ENCODE results near the gene GPR137.
"Not testable (repeated sequence)": the region's sequence is repeated elsewhere in the genome, so short reads cannot be mapped to it uniquely, and the experiment has no call there.

GPR137 gene

DNA sequence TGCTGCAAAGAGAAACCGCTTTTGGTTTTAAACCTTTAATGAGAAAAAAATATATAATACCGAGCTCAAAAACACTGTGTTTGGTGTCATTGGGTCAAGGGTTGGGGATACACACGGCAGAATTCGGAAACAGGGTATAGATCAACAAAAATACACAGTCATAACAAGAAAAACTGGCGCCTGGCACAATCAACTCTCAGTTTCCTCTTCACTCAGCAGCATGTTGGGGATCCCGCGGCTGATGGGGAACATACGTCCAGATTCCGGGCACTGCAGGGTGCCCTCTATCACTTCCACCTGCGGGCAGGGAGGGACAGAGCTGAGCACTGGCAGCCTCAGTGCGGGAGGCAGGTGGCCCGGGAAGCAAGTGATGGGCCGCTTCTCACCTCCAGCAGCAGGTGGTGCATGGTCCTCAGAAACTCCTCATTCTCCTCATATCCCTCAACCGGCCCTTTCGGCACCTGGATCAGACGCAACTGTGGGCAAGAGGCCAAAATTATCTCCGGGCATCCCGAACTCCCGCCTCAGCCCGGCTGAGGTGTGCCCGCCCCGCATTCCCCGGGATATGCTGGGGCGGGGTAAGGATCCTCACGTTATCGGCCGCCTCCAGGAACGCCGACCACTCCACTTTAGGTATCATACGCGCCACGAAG lies 31.1 kb downstream of the GPR137 start:
- DNase-seq: peak in 1 of 56 donors; percentile 64

DNA sequence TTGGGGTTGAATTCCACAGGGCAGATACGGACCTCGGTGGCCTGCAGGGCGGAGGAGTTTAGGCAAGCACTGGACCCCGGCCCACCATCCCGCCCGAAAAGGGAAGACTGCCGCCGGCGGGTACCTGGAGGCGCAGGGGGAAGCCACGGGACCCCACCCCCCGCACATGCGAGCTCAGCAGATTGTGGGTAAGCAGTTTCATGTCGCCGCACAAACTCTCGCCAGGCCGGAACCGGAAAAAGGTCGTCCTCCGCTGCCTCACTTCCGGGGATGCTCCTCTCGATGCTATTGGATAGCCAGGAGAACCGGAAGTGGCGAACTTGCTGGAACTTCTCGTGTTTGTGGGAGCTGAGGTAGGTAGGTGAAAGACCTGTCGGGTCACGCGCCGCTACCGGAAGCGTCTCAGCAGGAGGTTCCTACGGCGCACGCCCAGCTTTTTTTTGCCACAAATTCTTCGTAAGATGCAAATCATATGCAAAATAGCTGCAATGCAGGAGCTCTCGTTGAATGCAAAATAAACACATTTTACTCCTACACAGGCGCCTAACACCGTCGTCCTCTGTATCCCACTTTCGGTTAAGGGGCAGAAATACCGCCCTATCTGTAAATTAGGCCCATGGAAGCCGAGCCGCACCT lies 31.8 kb downstream of the GPR137 start, which contains the start of gene TRMT112:
Gene TRMT112, minus strand, starts transcription at position 235 of the 636 bp plus-strand sequence. Its CDS starts 33 bp downstream, at position 202.
- peak; percentile 72 to 98 (median 94) for DNase-seq

DNA sequence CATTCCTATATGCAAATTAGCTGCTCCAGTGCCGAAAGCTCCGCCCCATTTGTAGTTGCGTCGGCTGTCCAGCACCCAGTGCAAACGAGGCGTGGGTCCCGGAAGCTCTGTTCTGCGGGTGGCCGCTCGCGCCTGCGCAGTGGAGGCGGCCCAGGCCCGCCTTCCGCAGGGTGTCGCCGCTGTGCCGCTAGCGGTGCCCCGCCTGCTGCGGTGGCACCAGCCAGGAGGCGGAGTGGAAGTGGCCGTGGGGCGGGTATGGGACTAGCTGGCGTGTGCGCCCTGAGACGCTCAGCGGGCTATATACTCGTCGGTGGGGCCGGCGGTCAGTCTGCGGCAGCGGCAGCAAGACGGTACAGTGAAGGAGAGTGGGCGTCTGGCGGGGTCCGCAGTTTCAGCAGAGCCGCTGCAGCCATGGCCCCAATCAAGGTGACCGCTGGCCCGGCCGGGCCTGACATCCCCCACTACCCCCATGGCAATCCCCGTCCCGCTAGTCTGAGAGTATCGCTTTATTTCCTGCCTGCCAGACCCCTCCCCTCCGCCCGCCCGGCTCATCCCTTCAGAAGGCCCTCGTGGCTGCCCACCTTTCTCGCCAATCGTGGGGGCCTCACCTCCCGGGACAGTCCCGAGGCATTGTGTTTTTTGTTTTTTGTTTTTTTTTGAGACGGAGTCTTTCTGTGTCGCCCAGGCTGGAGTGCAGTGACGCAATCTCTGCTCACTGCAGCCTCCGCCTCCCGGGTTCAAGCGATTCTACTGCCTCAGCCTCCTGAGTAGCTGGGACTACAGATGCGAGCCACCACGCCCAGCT lies 32.5 kb downstream of the GPR137 start, which contains the start of gene PRDX5:
Gene PRDX5, plus strand, starts transcription at position 161 of the 805 bp plus-strand sequence. Its CDS starts 95 bp downstream, at position 256.
- peak; percentile 54 to 98 (median 94) for DNase-seq

DNA sequence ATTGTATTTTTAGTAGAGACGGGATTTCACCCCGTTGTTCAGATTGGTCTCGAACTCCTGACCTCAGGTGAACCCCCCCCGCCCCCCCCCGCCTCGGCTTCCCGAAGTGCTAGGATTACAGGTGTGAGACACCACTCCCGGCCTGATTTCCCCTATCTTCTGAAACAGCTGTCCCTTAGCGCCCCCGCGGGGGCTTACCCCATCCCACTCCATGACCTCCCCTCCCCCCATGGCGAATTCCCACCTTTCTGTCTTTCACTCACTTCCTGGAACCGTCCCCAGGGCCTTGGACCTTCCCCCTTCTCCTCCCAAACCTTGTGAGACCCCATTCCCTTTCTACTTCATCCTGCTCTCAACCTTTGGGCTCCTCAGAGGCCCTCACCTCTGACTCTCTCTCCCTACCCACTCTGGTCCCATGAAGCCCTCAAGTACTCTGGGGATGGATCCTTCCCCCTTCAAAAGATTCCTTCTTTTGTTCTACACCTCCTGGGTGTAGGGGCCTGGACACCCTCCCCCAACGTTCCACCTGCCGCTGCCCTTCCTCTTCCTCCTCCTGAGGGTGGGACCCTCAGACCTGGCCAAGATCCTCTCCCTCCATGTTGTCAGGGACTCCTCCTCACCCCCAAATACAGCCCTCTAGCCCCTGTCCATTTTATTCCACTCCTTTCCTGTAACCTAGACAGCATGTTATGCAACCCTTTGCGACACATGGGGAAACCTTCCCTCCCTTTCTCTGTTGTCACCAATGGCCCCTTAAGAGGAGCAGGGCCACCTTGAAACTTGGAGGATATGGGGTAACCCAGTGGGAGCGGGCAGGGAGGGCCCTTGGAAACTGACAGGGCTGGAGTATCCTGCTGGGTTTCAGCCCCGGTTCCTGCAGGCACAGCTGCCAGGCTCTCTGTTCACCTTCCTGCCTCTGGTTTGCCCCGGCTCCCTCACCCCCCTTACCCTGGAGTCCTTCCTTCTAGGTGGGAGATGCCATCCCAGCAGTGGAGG lies 33.4 kb downstream of the GPR137 start:
- DNase-seq: no peak

DNA sequence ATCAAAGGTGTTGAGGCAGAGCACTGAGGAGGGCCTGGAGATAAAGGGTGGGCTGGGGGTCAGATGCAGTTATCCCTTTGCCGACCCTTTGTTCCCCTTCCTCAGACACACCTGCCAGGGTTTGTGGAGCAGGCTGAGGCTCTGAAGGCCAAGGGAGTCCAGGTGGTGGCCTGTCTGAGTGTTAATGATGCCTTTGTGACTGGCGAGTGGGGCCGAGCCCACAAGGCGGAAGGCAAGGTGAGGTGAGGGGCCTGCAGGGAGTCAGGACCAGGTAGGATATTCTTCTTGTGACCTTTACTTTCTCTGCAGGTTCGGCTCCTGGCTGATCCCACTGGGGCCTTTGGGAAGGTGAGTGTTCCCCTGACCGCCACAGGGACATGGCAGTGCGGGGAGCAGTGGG lies 34.9 kb downstream of the GPR137 start:
- DNase-seq: no peak

DNA sequence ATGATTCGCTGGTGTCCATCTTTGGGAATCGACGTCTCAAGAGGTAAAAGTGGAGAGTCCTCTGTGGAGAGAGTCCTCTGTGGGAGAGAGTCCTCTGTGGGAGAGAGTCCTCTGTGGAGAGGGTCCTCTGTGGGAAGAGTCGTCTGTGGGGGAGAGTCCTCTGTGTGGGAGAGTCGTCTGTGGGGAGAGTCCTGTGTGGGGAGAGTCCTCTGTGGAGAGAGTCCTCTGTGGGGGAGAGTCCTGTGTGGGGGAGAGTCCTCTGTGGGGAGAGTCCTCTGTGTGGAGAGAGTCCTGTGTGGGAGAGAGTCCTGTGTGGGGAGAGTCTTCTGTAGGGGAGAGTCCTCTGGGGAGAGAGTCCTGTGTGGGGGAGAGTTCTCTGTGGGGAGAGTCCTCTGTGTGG lies 35.4 kb downstream of the GPR137 start:
- no peak for DNase-seq

DNA sequence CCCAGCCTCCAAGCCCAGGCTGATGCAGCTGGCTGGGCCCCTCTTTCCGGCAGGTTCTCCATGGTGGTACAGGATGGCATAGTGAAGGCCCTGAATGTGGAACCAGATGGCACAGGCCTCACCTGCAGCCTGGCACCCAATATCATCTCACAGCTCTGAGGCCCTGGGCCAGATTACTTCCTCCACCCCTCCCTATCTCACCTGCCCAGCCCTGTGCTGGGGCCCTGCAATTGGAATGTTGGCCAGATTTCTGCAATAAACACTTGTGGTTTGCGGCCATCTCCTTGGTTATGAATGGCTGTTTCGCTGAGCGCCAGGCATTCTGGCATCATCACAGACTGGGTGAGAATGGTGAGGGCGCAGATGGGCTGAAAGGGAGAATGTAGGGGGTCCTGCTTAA lies 35.9 kb downstream of the GPR137 start:
- DNase-seq: no peak

DNA sequence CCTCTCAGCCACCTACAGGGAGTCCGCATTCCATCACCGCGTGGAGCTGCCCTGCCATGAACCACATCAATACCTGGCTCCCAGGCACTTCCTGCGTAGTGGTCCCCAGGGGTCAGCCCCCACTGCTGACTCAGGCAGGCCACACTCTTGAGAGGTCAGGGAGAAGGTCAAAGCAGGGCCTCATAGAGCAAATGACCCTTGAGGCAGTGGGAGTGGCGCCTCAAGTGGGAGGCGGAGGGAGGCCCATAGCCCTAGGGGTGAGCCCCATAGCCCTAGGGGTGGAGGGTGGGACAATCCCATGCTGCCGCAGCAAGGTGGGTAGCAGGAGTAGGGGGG lies 37.2 kb downstream of the GPR137 start:
- DNase-seq: no peak

DNA sequence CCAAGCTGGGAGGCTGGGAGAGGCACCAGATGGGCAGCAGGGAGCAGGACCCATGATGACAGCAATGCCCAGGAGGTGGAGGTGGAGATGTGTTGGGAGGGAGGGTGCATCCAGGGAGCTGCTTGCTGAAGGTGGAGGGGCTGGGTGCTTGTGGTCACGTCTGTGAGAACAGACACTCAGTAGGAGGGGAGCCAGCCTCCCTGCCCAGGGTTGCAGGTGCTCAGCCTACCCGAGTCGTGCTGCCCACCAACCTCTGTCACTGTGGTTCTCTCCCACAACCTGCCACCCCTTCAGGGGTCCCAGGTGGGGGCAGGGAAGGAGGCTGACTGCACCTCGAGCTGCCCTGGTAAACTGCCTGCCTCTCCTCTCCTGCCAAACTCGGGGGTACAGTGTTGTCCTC lies 37.7 kb downstream of the GPR137 start:
- no peak for DNase-seq

DNA sequence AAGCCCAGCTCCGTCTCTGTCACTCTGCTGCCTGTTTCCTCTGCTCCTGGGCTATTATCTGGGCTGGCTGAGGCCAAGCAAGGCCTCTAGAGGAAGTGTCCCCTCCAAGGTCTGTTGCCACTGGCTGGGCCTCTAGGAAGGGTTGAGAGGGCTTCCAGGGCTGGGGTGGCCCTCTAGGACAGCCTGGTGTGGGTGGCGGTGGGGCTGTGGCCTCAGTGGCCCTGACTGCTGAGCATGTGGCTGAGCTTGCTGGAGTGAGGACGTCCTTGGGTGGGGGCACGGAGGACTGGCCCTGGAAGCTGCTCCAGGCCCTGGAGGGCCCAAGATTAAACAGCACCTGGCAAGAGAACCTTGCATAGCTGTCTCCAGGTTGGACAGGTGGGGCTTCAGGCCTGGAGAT lies 38.3 kb downstream of the GPR137 start:
- DNase-seq: not testable (repeated sequence)

DNA sequence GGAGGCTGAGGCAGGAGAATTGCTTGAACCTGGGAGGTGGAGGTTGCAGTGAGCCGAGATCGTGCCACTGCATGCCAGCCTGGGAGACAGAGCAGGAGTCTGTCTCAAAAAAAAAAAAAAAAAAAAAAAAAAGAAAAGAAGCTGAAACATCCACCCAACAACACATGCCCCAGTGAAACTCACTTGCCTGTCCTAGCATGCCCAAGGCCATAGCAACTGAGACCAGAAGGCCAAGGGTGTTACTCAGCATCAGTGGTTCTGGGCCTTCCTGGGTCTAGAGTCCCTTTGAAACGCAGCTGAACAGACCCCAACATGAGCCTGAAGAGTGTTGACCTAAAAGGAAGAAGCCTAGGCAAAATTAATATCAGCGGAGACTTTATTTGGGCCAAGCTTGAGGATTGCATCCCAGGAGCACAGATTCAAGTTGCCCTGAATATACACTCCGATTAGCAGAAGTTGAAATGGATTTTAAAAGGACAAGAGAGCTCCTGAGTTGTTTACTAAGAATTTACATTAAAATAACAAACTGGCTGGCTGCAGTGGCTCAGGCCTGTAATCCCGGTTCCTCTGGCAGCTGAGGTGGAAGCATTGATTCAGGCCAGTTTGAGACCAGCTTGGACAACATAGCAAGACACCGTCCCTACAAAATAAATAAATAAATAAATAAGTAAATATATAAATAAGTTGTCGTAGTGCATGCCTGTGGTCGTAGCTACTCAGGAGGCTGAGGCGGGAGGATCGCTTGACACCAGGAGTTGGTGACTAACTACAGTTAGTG lies 39.2 kb downstream of the GPR137 start:
- no peak for DNase-seq

DNA sequence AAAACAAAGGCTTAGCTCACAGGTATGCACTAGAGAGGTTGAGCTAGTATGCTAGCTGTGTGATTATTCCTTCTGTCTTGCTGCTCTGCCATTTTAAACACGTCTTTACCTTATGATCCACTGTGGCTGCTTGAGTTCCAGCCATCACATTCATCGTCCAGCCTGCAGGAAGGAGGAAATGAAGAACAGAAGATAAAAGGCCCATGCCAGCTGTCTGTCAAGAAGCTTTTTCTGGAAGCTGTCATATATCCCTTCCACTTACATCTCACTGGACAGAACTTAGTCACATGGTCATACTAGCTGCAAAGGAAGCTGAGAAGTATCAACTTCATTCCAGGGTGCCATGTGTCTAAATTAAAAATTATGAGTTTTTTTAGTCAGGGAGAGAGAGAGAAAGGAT lies 41.7 kb downstream of the GPR137 start:
- DNase-seq: no peak

DNA sequence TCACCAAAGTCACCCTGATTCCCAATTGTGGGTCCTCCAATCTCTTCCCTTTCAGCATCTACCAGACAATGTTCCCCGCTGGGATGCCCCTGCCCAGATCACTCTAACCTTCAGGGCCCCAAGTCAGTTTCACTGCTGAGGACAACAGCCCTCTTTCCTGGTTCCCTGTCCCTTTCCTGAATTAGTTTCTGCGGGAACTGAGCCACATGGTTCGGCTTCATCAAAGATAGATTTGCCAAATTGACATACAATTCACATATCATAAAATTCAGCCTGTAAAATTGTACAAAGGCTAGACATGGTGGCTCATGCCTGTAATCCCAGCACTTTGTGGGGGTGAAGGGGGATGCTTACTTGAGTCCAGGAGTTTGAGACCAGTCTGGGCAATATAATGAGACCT lies 42.3 kb downstream of the GPR137 start:
- DNase-seq: no peak

DNA sequence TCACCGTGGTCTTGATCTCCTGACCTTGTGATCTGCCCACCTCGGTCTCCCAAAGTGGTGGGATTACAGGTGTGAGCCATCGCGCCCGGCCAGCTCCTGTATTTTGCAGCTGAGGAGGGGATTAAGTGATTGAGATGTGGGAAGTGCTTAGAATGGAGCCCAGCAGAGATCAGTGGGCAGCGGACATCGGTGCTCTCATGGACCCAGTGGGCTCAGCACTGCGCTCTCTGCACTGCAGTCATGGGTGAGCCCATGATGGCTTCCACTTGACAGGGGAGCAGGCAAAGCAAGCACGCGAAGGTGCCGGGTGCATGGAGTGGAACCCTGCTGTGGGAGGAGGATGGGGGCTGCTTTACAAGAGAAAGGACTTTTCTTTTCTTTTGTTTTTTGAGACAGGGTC lies 45.2 kb downstream of the GPR137 start:
- no peak for DNase-seq

DNA sequence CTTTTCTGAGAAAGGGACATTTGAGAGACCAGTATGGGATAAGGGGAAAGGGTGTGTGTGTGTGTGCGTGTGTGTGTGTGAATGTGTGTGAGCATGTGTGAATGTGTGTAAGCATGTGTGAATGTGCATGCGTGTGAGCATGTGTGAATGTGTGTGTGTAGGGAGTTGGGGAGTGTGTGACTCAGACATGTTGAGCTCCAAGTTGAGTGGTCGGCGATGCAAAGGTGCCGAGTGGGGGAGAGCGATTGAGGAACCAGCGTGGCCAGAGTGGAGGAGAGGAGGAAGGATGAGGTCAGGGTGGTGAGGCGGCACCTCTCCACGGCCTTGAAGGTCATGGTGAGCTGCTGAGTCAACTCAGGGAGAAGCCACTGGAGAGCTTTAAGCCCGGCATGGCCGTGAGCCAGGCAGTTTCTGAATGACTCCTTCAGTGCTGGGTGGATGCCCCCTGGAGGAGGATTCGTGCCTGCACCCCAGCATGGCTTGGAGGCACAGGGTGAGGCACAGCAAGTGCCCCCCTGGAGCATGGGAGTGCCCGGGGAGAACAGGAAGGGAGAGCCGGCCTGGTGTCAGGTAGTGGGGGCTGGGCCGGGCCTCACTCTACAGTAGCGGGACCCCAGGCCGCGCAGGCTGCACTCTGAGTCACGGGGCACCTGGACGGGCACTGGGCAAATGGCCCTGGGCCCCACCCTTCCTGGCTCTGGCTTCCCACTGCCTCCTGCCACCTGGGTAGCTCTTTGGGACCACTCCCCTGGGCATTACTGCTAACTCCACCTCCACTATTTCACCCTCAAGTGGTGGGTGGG lies 46.1 kb downstream of the GPR137 start:
- peak in 7 of 56 donors; percentile 17 to 50 (median 35) for DNase-seq

DNA sequence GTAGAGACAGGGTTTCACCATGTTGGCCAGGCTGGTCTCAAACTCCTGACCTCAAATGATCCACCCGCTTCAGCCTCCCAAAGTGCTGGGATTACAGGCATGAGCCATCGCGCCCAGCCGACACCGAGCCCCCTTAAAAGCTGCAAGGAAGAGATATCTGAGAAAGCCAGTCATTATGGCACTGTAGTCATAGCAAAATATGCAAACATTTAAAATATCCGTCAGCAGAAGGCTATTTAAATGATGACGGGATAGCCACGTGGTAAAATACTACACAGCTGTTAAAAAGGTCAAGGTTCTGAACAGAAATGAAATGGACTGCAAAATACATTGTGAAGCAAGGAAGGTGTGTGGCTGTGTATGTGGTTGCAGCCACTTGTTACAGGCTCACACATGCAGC lies 47.9 kb downstream of the GPR137 start:
- no peak for DNase-seq

DNA sequence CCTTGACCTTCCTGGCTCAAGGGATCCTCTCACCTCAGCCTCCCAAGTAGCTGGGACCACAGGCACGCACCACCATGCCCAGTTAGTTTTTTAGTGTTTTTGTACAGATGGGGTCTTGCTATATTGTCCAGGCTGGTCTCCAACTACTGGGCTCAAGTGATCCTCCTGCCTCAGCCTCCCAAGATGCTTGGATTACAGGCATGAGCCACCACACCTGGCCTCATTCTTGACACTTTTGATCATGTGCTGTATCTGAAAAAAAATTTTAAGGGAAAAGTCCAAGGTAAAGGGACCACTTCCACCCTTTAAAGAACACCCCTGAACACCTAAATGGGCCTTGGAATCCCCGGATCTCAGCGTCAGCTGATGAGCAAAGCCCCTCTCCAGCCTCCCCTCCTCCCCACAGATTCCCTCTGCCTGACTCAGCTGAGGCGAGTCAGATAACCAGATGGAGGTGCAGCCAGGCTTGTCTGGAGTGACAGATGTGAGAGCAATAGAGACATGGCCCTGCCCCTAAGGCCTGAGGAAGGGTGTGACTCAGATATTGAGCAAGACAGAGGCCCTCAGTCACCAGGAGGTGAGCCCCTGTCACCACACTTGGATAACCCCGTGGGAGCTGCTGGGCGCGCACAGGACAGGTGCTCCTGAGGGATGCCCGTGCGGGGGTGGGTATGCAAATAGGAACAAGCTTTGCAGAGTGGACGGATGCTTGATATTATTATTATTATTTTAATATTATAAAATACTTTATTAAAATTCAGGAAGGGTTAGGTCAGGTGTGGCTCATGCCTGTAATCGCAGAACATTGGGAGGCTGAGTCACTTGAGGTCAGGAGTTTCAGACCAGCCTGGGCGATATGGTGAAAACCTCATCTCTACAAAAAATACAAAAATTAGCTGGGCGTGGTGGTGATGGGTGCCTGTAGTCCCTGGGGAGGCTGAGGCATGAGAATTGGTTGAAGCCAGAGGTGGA lies 49.4 kb downstream of the GPR137 start:
- DNase-seq: no peak
